SK-MEL-5 (cell line): ENCODE results near the gene WBP11. TPM values are rescaled to one million over a fixed set of nuclear protein-coding genes. Genes with fewer than 3 reads are reported as not detected.

Experiments
- DNase-seq: peaks from one replicate; pipeline ENCODE4 v3.0.0-alpha.2; 2016; ENCODE audit warnings: low read depth, low spot score
- in situ Hi-C: cut with HindIII; loops from 2 replicates; pipeline ENCODE4 v1.10.0; 2016; ENCODE audit warnings: low sequenced_read_pairs, high pct_unique_total_duplicates, low pct_unique_long_range_greater_than_20kb
- polyA plus RNA-seq, 2 experiments: library from polyadenylated mRNA; depleted of rRNA; stranded (reverse); fragments of >200 nt; gene quantifications; 2 replicates each; pipeline ENCODE4 v1.2.3, GENCODE V29; 2015
- total RNA-seq: library from RNA; depleted of rRNA; stranded (reverse); fragments of >200 nt; shearing (Covaris generic); gene quantifications from 2 replicates; pipeline ENCODE4 v1.2.3, GENCODE V29; 2014; rRNA removed

WBP11 gene
- 33.2 and 33.7 TPM in 2 replicates for total RNA-seq
- 62.4 and 70.6 TPM in 2 replicates for polyA plus RNA-seq (2015; cell fraction: cytosol; rRNA removed)
- polyA plus RNA-seq (2015; cell fraction: nucleus; rRNA removed): 28.4 and 34.5 TPM in 2 replicates

- peak; percentile 100 for DNase-seq
- in situ Hi-C loops: no loop called here
Measured at GRCh38 chr12:14803011-14803829, at the start of gene WBP11, which contains the start of gene C12orf60. TSS of gene WBP11 (minus strand) at chr12:14803478. CDS start at chr12:14801383, 2,095 bp downstream. TSS of gene C12orf60 (plus strand) at chr12:14803670. CDS start at chr12:14822936, 19,266 bp downstream.

- in situ Hi-C loops: no loop called here
- no peak for DNase-seq
Measured at GRCh38 chr12:14852880-14853279, 49.6 kb upstream of the WBP11 start.

- in situ Hi-C loops: no loop called here
- peak; percentile 92 for DNase-seq
Measured at GRCh38 chr12:14850929-14851663, 47.8 kb upstream of the WBP11 start.

- DNase-seq: peak; percentile 97
- in situ Hi-C loops: no loop called here
Measured at GRCh38 chr12:14849661-14850060, 46.4 kb upstream of the WBP11 start.

- DNase-seq: no peak
- in situ Hi-C loops: no loop called here
Measured at GRCh38 chr12:14846876-14847580, 43.8 kb upstream of the WBP11 start.

GRCh38 chr12:14846042-14846587, 42.8 kb upstream of the WBP11 start:
- DNase-seq: peak; percentile 68

GRCh38 chr12:14845350-14845750, 42.1 kb upstream of the WBP11 start:
- in situ Hi-C loops: no loop called here
- DNase-seq: peak; percentile 88

More at GRCh38 chr12:14846042-14846587, 42.8 kb upstream of the WBP11 start:
- in situ Hi-C loops: no loop called here

- no peak for DNase-seq
- in situ Hi-C loops: no loop called here
Measured at GRCh38 chr12:14844401-14844800, 41.1 kb upstream of the WBP11 start.

- DNase-seq: no peak
- in situ Hi-C loops: no loop called here
Measured at GRCh38 chr12:14843425-14843887, 40.2 kb upstream of the WBP11 start, which contains the start of gene ART4. TSS of gene ART4 (minus strand) at chr12:14843526. CDS start at chr12:14843113, 413 bp downstream.

GRCh38 chr12:14842315-14842714, 39.0 kb upstream of the WBP11 start:
- no peak for DNase-seq
- in situ Hi-C loops: no loop called here

GRCh38 chr12:14841761-14842160, 38.5 kb upstream of the WBP11 start:
- in situ Hi-C loops: no loop called here
- DNase-seq: no peak

GRCh38 chr12:14840616-14841015, 37.3 kb upstream of the WBP11 start:
- in situ Hi-C loops: no loop called here
- DNase-seq: no peak

- DNase-seq: no peak
Measured at GRCh38 chr12:14839262-14839661, 36.0 kb upstream of the WBP11 start.

GRCh38 chr12:14836336-14837210, 33.3 kb upstream of the WBP11 start:
- DNase-seq: peak; percentile 51

More at GRCh38 chr12:14839262-14839661, 36.0 kb upstream of the WBP11 start:
- in situ Hi-C loops: no loop called here

GRCh38 chr12:14834509-14834908, 31.2 kb upstream of the WBP11 start:
- peak; percentile 26 for DNase-seq
- in situ Hi-C loops: no loop called here

More at GRCh38 chr12:14836336-14837210, 33.3 kb upstream of the WBP11 start:
- in situ Hi-C loops: no loop called here

- DNase-seq: no peak
- in situ Hi-C loops: no loop called here
Measured at GRCh38 chr12:14833952-14834351, 30.7 kb upstream of the WBP11 start.
